ENCODE results near the gene SNTG2. TPM values are rescaled to one million over a fixed set of nuclear protein-coding genes. Genes with fewer than 3 reads are reported as not detected.

The SNTG2 gene
- total and polyA plus RNA-seq, 10 of the 15 experiments (the other 5 are each of a cell fraction or from before 2014, with no cell fraction given) = not detected

DNA sequence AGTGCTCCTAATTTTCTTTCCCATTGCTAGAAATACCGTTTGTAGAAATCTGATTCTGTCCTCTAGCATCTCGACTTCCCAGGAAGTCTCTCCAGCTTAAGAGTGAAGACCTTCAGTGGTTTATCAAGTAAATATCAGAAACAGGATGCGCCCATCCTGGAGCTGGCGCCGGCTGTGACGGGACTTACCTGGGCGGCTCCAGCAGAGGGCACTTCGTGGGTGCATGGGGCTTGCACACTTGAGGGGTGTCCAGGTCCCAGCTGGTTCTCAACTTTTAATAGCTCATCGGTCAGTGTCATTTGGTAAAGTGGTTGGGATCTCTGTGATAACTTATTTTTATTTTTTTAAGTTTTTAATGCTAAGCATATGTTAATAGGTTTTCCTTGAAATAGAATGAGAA lies 295.6 kb downstream of the SNTG2 start:
- Histone ChIP-seq H3K4me2 (ENCODE audit: control insufficient read depth, insufficient read depth) (no peak overlapping the region), H3K9me3 (replicated peaks; ENCODE audit: control insufficient read depth, insufficient read depth, low read length) (no peaks in the 10 kb centered on the region), H3K9ac (ENCODE audit: control insufficient read depth, insufficient read depth, low read length) (no peak overlapping the region), H3K4me1 (ENCODE audit: control insufficient read depth, insufficient read depth, low read length) (no peaks in the 10 kb centered on the region), H3K79me2 (ENCODE audit: control insufficient read depth, insufficient read depth, low read length) (no peaks in the 10 kb centered on the region), H4K20me1 (ENCODE audit: control insufficient read depth, insufficient read depth) (no peaks in the 10 kb centered on the region), H3K4me3 (no peak overlapping the region), H2AFZ (ENCODE audit: control insufficient read depth, low read depth, low read length) (no peak overlapping the region), H3K27me3 (replicated peaks in 1 of 2; ENCODE audit: control insufficient read depth in 2 of 2, insufficient read depth in 2 of 2, low read length in 1 of 2) (no peaks in the 10 kb centered on the region), H3K27ac (ENCODE audit: control insufficient read depth, insufficient read depth) (no peak overlapping the region), H3K36me3 (ENCODE audit: control insufficient read depth in 2 of 2, insufficient read depth in 2 of 2, low read length in 1 of 2) (no peaks in the 10 kb centered on the region)
- CTCF ChIA-PET = no interaction called here
- ATAC-seq (no peak), FAIRE-seq (no peak), DNase-seq (ENCODE audit: low read depth, low spot score) (no peak)
- 56% methylated on average over 9 of the region's 9 CpGs for WGBS (ENCODE audit: insufficient coverage, insufficient replicate concordance, low lambda C conversion rate, missing lambda C conversion rate)
- in situ Hi-C loops (cut with MboI) = no loop called here
- POLR2A ChIA-PET = no interaction called here
- SMC1A ChIA-PET (ENCODE audit: uncharacterized antibody, unreplicated experiment) = no interaction called here
- BruUV-seq (replicated peaks) = no TSS peak
- RAD21 ChIA-PET (ENCODE audit: unreplicated experiment) = no interaction called here
- intact Hi-C loops (cut with micrococcal nuclease; ENCODE audit: unreplicated experiment) = no loop called here
- no peak for TF ChIP-seq ASH2L (IDR thresholded peaks at IDR 0.05; ENCODE audit: borderline replicate concordance, low read depth)
- no peak for TF ChIP-seq NR2C2 (IDR thresholded peaks at IDR 0.05; ENCODE audit: borderline replicate concordance, control insufficient read depth, insufficient read length, low read depth)
- no peak for TF ChIP-seq E2F8 (IDR thresholded peaks at IDR 0.05; ENCODE audit: low read depth, partially characterized antibody)
- TF ChIP-seq KLF5 (IDR thresholded peaks at IDR 0.05; ENCODE audit: partially characterized antibody) = no peak
- no peak for TF ChIP-seq IRF3 (IDR thresholded peaks at IDR 0.05)
- no peak for TF ChIP-seq IKZF1 (conservative IDR thresholded peaks at IDR 0.05)
- TF ChIP-seq NR2F1 (conservative IDR thresholded peaks at IDR 0.05) = no peak
- no peak for TF ChIP-seq ZNF622 (IDR thresholded peaks at IDR 0.05)
- TF ChIP-seq ZNF217 (IDR thresholded peaks at IDR 0.05) = no peak
- no peak for TF ChIP-seq ZNF384 (IDR thresholded peaks at IDR 0.05; ENCODE audit: borderline replicate concordance, low read depth, low read length)
- no peak for TF ChIP-seq SUZ12 (IDR thresholded peaks at IDR 0.05; ENCODE audit: unreplicated experiment)
- no peak for TF ChIP-seq SP1 (IDR thresholded peaks at IDR 0.05; ENCODE audit: low read depth, low read length)
- no peak for TF ChIP-seq CEBPB (IDR thresholded peaks at IDR 0.05; ENCODE audit: borderline replicate concordance in 1 of 2, low read depth in 2 of 2, low read length in 2 of 2)
- TF ChIP-seq POLR2A (IDR thresholded peaks at IDR 0.05; ENCODE audit: low read depth, low read length) = no peak
- TF ChIP-seq, protein P1, sequence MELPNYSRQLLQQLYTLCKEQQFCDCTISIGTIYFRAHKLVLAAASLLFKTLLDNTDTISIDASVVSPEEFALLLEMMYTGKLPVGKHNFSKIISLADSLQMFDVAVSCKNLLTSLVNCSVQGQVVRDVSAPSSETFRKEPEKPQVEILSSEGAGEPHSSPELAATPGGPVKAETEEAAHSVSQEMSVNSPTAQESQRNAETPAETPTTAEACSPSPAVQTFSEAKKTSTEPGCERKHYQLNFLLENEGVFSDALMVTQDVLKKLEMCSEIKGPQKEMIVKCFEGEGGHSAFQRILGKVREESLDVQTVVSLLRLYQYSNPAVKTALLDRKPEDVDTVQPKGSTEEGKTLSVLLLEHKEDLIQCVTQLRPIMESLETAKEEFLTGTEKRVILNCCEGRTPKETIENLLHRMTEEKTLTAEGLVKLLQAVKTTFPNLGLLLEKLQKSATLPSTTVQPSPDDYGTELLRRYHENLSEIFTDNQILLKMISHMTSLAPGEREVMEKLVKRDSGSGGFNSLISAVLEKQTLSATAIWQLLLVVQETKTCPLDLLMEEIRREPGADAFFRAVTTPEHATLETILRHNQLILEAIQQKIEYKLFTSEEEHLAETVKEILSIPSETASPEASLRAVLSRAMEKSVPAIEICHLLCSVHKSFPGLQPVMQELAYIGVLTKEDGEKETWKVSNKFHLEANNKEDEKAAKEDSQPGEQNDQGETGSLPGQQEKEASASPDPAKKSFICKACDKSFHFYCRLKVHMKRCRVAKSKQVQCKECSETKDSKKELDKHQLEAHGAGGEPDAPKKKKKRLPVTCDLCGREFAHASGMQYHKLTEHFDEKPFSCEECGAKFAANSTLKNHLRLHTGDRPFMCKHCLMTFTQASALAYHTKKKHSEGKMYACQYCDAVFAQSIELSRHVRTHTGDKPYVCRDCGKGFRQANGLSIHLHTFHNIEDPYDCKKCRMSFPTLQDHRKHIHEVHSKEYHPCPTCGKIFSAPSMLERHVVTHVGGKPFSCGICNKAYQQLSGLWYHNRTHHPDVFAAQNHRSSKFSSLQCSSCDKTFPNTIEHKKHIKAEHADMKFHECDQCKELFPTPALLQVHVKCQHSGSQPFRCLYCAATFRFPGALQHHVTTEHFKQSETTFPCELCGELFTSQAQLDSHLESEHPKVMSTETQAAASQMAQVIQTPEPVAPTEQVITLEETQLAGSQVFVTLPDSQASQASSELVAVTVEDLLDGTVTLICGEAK (IDR thresholded peaks at IDR 0.05; ENCODE audit: borderline replicate concordance) = no peak
